Esophagus mucosa (tissue), 1 donor: ENCODE data around the gene CYBRD1. TPM values are rescaled to one million over a fixed set of nuclear protein-coding genes. Genes with fewer than 3 reads are reported as not detected.
A peak's percentile ranks its signal among the peaks of the same experiment; 100 is the strongest.

Experiments used
- ATAC-seq: fragments of 200-7000 bp; cut with Tn5 transposase; one replicate; pipeline ENCODE4 v1.9.1; 2020
- total RNA-seq: library from RNA; stranded (reverse); gene quantifications from one replicate; pipeline ENCODE4 v1.2.4, GENCODE V29; 2023
- donor health status: DM: yes; HTN: yes; CAD: no.

CYBRD1 gene
- total RNA-seq, 1 donor from 2014 or later, result 7.2 TPM

DNA sequence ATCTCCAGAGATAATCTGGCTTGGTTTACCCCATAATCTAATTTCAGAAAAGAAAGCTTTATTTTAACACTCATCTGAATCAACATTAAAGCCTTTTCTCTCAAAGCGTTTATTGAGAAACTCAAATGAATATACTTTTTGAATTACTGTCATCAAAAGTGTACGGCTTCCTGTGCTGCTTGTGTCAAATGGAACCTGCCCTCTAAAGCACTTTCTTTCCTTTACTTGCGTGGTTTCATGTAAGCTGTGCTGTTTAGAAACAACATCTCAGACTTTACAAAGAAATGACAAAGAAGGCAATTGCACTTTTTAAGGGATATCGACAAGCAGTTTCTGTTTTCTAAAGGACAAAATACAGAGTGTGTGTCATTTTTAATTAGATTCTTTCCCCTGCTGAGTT lies 35.1 kb downstream of the CYBRD1 start:
- ATAC-seq, result no peak

DNA sequence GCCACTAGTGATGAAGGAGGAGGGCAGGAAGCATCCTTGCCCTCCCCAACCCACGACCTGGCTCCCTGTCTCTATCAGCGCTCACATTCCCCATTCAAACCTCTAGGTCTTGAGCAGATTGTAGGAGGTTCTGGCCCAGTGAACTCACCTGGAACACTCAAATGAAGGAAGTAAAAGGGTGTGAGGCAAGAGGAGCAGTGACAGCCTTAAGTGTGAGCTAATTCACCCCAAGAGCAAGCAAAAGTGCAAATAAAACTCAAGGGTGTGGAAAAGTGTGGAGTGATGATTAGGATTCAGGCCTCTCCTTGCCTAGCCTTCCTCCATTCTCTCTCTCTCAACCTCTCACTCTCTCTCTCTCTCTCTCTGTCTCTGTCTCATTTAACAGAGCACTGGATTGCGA lies 41.0 kb downstream of the CYBRD1 start:
- ATAC-seq, result no peak

DNA sequence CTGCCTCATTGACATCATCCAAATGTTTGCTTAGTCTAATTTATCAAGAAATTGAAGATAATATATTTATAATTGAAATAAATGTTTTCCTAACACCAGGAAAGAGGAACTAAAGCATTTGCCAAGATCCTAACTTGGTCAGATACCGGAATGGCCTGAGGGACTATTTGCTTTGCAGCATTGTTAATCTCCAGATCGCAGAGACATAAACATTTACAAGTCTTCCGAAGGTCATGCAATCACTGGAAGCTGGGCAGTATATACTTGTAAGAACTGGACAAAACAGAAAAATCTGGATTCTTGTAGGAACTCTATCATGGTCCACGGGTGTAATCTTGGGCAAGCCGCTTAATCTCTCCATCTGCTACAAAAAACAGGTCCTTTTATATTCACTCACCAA lies 42.2 kb downstream of the CYBRD1 start:
- ATAC-seq, result no peak

DNA sequence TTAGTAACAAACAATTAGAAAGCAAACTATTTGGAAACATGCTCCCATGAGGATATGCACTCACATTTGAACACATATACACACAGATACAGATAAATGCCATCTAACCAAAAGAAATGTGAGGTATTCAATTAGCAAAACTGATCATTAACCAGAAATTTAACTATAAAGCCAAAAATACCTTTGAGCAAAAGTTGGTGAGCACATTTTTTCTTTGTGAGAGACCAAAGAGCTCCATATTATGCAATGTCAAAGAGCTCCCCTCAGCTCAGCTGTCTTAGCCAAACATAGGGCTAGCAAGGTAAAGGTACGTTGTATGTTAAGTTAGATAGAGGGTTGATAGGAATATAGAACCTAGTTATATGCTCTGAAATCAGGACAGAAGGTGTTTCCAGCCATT lies 43.8 kb downstream of the CYBRD1 start:
- ATAC-seq, result no peak

DNA sequence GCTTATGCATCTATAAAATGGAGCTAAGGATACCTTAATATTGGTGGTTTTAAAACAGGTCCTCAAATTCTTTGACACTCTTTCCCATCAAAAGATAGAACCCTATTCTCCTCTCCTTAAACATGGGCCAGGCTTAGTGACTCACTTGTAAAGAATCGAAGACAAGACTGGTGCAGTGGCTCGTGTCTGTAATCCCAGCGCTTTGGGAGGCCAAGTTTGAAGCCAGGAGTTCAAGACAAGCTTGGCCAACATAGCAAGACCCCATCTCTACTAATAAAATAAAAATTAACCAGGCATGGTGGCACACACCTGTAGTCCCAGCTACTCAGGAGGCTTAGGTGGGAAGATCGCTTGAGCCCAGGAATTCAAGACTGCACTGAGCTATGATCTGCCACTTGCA lies 44.5 kb downstream of the CYBRD1 start:
- ATAC-seq, result no peak

DNA sequence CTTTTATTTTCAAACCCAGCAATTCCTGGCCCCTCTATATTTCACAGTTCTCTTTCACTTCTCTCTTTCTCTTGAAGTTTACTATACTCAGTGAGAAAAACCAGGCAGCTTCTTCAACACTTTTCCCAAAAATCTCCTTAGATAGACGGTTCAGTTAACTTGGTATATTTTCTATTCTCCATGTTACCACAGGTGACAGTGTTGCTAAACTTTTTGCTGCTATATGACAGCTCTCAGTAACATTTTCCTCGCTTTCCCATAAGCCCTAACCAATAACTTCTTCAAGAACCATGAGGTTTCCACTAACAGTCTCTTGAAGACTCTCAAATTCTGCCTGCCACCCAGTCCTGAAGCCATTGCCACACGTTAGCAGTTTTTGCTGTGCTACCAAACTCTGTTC lies 45.8 kb downstream of the CYBRD1 start:
- no peak for ATAC-seq

DNA sequence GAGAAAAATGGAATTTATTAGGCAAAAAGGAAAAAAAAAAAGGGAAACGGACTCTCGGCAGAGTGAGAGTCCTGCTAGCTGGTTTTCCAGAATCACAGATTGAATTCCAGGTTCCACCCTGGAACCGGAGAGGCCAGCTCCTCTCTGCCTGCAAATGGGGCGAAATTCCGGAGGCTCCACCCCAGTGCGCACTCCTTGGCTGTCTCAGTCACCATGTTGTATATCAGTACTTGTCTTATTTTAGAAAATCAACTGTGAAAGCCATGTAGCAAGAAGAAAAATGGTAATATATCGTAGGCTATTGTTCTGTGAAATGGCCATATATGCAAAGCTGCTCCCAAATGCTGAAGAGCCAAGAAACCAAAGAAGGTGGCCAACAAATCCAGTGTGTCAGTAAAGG lies 49.4 kb downstream of the CYBRD1 start:
- ATAC-seq, result no peak

DNA sequence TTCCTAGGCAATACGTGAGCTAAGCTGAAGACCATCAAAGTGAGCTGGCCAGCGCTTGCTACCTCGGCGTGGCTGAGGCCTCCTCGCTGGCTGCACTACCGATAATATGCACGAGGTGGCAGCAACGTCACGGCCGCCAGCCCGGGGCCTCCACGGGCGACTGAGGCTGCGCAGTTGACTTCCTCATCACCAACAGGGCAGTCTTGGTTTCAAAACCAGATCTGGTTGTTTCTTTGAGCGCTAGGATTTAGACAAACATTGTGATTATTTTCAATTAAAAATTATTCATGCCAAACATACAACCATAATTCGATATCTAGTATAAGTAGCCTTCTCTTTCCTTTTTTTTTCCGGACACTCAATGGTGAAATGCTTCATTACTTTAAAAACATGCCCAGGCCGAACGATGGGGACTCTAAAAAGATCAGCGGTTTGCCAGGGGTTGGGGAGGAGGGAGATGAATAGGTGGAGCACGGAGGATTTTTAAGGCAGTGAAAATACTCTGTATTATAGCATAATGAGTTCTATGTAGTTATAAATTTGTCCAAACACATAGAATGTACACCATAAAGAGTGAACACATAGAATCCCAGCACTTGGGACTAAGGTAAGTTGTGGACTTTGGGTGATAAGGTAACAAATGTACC lies 52.0 kb downstream of the CYBRD1 start:
- peak; percentile 98 for ATAC-seq

DNA sequence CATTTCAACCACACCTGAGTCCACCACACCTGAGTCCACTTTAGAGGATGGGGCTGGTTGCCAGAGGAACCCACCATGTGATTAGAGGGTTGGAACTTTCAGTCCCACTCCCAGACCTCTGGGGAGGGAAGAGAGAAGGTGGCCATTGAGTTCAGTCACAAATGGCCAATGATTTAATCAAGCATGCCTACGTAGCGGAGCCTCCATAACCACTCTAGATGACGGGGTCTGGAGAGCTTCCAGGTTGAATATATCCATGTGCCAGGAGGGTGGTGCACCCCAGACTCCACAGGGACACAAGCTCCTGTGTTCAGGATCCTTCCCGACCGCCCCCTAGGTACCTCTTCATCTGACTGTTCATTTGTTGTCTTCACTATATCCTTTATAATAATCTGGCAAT lies 53.3 kb downstream of the CYBRD1 start:
- no peak for ATAC-seq

DNA sequence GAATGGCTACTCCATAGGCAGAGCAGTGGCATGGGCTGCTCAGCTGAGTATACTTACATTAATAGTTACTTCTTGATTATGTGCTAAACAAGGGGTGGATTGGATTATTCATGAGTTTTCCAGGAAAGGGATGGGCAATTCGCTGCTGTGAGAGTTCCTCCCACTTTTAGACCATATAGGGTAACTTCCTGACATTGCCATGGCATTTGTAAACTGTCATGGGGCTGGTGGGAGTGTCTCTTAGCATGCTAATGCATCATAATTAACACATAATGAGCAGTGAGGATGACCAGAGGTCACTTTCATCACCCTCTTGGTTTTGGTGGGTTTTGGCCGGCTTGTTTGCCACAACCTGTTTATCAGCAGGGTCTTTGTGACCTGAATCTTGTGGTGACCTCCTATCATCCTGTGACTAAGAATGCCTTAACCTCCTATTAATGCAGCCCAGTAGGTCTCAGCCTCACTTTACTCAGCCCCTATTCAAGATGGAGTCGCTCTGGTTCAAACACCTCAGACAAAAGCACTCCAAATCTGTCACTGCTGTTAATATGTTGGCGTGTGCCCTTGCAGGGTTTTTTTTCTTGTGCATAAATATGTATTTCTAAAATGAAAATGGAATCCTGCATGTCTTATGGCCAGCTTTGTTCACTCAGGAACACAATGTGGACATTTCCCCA lies 56.0 kb downstream of the CYBRD1 start:
- ATAC-seq, result no peak

DNA sequence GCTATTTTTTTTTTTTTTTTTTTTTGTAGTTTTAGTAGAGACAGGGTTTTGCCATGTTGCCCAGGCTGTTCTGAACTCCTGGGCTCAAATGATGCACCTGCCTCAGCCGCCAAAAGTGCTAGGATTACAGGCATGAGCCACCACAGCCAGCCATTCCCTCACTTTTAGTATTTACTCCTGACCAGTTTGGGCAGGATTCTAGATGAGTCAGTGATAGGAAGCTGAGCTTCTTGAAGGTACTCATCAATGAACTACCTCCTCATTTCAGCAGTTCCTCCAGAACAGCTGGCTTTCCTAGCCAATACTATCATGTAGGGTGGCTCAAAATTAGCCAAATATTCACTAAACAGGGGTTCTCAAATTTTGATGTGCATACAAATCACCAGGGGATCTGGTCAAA lies 57.2 kb downstream of the CYBRD1 start:
- peak; percentile 78 for ATAC-seq

DNA sequence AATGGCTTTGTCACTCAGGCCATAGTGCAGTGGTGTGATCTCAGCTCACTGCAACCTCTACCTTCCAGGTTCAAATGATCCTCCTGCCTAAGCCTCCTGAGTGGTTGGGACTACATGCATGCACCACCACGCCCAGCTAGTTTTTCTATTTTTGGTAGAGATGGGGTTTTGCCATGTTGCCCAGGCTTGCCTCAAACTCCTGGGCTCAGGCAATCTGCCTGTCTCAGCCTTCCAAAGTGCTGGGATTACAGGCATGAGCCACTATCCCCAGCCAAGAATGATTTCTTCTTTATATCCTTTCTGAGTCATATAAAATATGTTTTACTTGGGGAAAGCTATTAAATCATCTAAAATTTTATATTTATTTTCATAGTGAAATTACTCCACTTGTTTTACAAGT lies 61.3 kb downstream of the CYBRD1 start:
- no peak for ATAC-seq

DNA sequence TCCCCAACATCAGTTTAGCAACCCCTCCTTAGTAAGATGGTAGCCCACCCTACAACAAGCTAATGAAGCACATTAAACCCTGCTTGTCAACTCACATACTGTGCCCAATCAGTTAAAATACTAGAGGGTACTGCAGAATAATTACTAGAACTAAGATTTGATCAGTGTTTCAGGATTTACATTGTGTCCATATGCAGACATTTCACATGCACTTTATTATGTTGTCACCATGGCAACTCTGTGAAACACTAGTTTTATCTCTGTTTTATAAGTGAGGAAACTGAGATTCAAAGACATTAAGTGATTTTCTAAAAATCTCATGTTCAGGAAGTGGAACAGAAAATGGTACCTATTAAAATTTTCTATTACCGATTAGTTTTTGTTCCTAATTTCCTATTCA lies 61.7 kb downstream of the CYBRD1 start:
- no peak for ATAC-seq

DNA sequence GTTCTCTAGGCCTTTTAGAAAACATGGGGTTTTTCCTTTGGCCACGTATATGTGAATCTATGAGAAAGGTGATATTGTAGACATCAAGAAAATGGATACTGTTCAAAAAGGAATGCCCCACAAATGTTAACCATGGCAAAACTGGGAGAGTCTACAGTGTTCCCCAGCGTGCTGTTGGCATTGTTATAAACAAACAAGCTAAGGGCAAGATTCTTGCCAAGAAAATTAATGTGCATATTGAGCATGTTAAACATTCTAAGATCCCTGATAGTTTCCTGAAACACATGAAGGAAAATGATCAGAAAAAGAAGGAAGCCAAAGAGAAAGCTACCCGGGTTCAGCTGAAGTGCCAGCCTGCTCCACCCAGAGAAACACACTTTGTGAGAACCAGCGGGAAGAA lies 64.9 kb downstream of the CYBRD1 start:
- ATAC-seq, result no peak

DNA sequence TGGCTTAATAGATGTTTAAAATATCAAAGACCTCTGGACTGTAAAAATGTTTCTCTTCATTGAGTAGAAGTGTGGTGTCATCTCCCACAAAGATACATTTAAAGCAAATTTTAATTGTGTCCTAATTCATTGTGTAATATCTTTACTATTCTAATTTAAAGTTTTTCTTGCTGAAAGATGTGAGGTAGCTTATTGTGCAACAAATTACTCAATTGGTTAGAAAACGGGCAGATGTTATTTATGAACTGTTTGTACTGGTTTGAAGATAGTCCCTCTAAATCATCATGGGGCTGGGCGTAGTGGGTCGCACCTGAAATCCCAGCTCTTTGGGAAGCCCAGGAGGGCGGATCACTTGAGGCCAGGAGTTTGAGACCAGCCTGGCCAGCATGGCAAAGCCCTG lies 65.3 kb downstream of the CYBRD1 start:
- ATAC-seq, result no peak

DNA sequence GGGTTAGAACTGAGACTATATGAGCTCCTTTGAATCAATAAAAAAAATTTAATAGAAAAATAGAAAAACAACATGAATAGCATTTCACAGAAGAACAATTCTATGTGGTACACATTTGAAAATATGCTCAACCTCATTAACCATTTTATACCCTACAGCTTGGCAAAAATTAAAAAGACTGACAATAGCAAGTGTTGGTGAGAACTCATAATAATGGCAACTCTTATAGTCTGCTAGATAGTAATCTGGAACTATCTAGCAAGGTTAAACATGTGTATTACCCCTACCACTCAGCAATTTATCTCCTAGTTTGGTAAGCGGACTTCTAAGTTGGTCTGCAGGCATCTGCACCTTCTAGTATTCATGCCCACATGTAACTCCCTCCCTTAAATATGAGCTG lies 67.8 kb downstream of the CYBRD1 start:
- no peak for ATAC-seq

DNA sequence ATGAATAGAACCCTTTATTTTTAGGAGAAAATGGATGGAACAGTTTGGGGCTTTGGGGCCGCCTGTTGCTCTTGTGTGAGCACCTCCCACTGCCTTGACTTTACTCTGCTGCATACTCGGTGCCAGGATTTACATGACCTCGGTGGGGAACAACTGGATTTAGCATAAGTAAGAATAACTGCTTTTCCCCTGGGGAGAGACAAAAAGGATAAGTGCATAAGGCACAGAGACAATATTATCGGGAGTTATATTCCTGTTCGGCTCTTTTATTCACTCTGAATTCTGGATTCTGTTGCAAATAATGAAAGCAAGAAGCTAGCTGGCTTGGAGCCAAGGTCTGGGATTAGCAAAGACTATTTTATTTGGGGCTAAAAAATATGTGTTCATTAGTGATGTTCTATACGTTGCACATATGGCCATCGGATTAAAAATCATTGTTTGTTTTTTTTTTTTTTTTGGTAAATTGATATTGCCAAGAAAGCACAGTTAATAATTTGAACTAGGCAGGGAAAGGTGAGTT lies 69.8 kb downstream of the CYBRD1 start:
- ATAC-seq, result no peak

DNA sequence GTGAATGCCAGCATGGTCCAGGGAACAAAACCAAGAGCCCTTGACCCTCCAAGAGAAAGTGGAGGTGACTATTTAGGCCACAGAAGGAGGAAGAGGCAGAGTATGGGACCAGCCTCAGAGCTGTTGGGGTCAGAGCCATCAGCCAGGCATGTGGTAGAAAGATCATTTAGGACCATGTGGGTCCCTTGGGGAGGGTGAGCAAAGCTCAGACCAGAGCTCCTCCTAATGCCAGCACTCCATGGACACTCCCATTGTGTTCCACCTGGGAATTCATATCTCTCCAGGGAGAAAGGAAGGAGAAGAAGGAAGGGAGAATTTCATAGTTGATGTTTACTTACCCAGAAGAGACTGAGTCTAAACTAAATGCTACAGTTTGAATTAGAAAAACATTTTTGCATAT lies 73.2 kb downstream of the CYBRD1 start:
- no peak for ATAC-seq

DNA sequence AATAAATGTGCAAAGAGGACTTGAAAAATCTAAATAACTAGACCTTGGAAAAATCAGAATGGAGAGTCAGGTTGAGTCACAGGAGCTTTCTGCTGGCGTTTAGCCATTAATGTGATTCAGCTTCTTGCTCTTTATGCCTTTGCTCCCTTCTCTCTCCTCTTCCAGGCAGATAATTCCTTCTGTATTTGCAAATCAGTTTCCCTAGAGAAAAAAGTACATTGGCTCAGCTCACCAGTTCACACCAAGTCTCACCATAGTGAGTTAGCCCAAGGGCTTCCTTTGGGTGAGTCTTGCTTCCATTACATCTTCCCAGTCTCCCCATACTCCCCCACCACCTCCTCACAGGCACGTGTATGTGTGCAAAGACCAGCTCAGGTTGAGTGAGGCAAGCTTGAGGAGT lies 73.6 kb downstream of the CYBRD1 start:
- peak; percentile 43 for ATAC-seq

DNA sequence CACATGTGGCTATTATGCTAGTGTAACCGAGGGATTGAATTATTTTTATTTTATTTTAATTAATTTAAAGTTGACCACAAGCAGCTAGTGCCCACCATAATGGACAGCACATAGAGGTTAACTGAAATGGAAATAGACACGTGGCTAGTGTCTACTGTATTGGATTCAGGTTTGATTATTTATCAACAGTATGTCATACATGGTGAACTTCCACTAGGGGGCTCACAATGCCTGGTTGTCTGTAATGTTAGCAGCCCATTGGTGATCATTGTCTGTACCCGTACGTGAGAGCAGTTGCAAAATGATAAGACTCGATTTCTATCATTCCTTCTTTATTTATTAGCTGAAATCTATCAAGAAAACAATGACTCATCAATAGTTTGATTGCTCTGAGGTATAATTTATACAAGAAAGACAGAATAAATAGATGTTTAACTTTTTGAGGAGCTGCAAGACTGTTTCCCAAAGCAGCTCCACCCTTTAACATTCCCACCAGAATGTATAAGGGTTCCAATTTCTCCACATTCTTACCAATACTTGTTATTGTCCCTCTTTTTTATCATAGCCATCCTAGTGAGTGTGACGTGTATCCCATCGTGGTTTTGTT lies 76.5 kb downstream of the CYBRD1 start:
- ATAC-seq, result peak; percentile 83

DNA sequence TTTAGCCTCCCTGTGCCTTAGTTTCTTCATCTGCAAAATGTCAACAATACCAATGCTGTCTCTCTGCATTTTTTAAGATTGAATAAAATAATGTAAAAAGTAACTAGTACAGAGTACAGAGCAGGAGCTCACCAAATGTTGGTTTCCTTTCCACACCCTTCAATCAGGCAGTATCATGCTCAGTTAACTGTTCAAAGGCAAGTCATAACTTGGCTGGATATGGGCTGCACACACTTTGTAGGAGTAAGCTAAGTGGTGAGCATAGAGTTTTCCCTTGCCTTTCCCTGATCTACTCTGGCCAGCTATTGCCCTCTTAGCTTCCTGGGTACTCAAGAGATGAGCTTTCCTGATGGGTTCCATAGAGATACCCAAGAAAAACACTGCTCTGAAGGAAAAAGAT lies 77.9 kb downstream of the CYBRD1 start:
- ATAC-seq, result peak; percentile 67

DNA sequence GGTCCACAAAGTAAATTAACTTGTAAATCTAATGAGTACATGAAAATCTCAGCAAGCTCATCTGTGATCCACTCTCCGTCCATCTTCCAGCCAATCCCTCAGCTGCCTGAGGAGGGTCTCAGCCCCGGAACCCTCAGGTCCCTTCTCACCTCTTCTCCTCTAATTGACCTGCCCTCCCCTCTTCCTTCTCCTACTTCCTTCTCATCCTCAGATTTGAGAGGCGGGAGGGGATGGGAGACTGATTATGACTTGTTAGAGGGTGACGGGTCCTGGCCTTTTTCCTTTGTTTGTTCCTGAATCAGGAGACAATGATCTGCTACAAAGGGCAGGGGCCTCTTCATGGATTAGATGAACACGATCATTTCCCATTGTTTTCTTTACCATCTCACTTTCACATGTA lies 80.1 kb downstream of the CYBRD1 start:
- ATAC-seq, result no peak
